GM12872 (cell line): Measurements from ENCODE around the gene SLC17A4.

Source experiments
- CTCF ChIP-seq: IDR thresholded peaks from 3 replicates; pipeline ENCODE4 v1.5.1; 2011; ENCODE audit warnings: low read depth, mild to moderate bottlenecking, low read length, moderate library complexity; ENCODE audit not compliant: insufficient read depth

Gene SLC17A4

GRCh38 chr6:25755483-25755882 is 941 bp downstream of the SLC17A4 start:
- TF ChIP-seq CTCF: no peak

GRCh38 chr6:25756382-25757363 is 2.1 kb downstream of the SLC17A4 start:
- no peak for TF ChIP-seq CTCF

GRCh38 chr6:25757936-25758642 is 3.5 kb downstream of the SLC17A4 start:
- TF ChIP-seq CTCF: no peak

GRCh38 chr6:25764611-25765010 is 10.1 kb downstream of the SLC17A4 start:
- no peak for TF ChIP-seq CTCF

- TF ChIP-seq CTCF: no peak
Observed at GRCh38 chr6:25768566-25768965, 14.0 kb downstream of the SLC17A4 start.

GRCh38 chr6:25769983-25770382 is 15.4 kb downstream of the SLC17A4 start:
- no peak for TF ChIP-seq CTCF

- TF ChIP-seq CTCF: no peak
Observed at GRCh38 chr6:25774120-25774715, 19.7 kb downstream of the SLC17A4 start.
